ENCODE measurements around the gene MYO15B. TPM values are rescaled to one million over a fixed set of nuclear protein-coding genes. Genes with fewer than 3 reads are reported as not detected.

The MYO15B gene
- total RNA-seq, 1 experiment from 2014 or later: 7.1 TPM

GRCh38 chr17:75550139-75550465 is 37.5 kb upstream of the MYO15B start:
- TF ChIP-seq CTCF (conservative IDR thresholded peaks at IDR 0.05; ENCODE audit: low read depth, low read length) (no peak), EZH2 (IDR thresholded peaks at IDR 0.05; ENCODE audit: low read length, unreplicated experiment) (no peak), EZH2phosphoT487 (IDR thresholded peaks at IDR 0.05; ENCODE audit: borderline replicate concordance, low read length) (no peak)
- no peak for DNase-seq
- Histone ChIP-seq H3K4me3 (ENCODE audit: low read length) (peak overlapping the region; percentile 57; the same call in 1 of the 2 replicates), H3F3A (ENCODE audit: low read length, unreplicated experiment) (no peaks in the 10 kb centered on the region), H3K9me3 (ENCODE audit: low read length) (no peaks in the 10 kb centered on the region), H4K20me1 (ENCODE audit: low read length) (no peaks in the 10 kb centered on the region), H3K9me2 (replicated peaks; ENCODE audit: low read length) (no peaks in the 10 kb centered on the region), H3K4me2 (ENCODE audit: low read length) (peak overlapping the region; percentile 89), H3K9ac (ENCODE audit: low read length) (peak overlapping the region; percentile 91), H3K27me3 (ENCODE audit: low read length) (no peaks in the 10 kb centered on the region), H3K27ac (ENCODE audit: low read length) (peak overlapping the region; percentile 98), H3K79me2 (ENCODE audit: low read length) (peaks cover 4% of the 10 kb centered on the region), H3K4me1 (ENCODE audit: insufficient read depth, low read length) (peaks cover 30% of the 10 kb centered on the region), H2AFZ (ENCODE audit: low read length) (peak overlapping the region; percentile 63), H3K36me3 (ENCODE audit: low read depth, low read length) (no peaks in the 10 kb centered on the region)
- no peak for ATAC-seq
- no TSS peak for BruUV-seq (replicated peaks)
- CTCF ChIA-PET: interaction anchor here (0.6 to 2.9 kb wide), 2 partner anchors 25 to 33 kb away, joined by 5 to 18 read pairs; partner anchors contain the start of genes LLGL2 and TSEN54
- intact Hi-C loops (cut with micrococcal nuclease): no loop called here
- POLR2A ChIA-PET (ENCODE audit: unreplicated experiment): interaction anchor here (1.0 kb wide), 1 partner anchor 134 kb away, joined by 3 read pairs; no protein-coding TSS in a partner anchor

- Histone ChIP-seq H3K9me2 (replicated peaks; ENCODE audit: low read length) (no peaks in the 10 kb centered on the region), H3K79me2 (ENCODE audit: low read length) (peaks cover 4% of the 10 kb centered on the region), H3K27ac (ENCODE audit: low read length) (peak overlapping the region; percentile 98), H3K4me3 (ENCODE audit: low read length) (no peak overlapping the region), H3K4me2 (ENCODE audit: low read length) (no peak overlapping the region), H3K4me1 (ENCODE audit: insufficient read depth, low read length) (peaks cover 33% of the 10 kb centered on the region), H3K9ac (ENCODE audit: low read length) (no peak overlapping the region), H3F3A (ENCODE audit: low read length, unreplicated experiment) (no peaks in the 10 kb centered on the region), H4K20me1 (ENCODE audit: low read length) (no peaks in the 10 kb centered on the region), H3K36me3 (ENCODE audit: low read depth, low read length) (no peaks in the 10 kb centered on the region), H3K27me3 (ENCODE audit: low read length) (no peaks in the 10 kb centered on the region), H2AFZ (ENCODE audit: low read length) (no peak overlapping the region), H3K9me3 (ENCODE audit: low read length) (no peaks in the 10 kb centered on the region)
- DNase-seq (peak; percentile 26), ATAC-seq (no peak)
- ChIA-PET CTCF (interaction anchor here (0.5 kb wide), 1 partner anchor 933 kb away, joined by 3 read pairs; no protein-coding TSS in a partner anchor), POLR2A (ENCODE audit: unreplicated experiment) (no interaction called here)
- TF ChIP-seq EZH2phosphoT487 (IDR thresholded peaks at IDR 0.05; ENCODE audit: borderline replicate concordance, low read length): no peak
- TF ChIP-seq EZH2 (IDR thresholded peaks at IDR 0.05; ENCODE audit: low read length, unreplicated experiment): no peak
- no peak for TF ChIP-seq CTCF (conservative IDR thresholded peaks at IDR 0.05; ENCODE audit: low read depth, low read length)
- BruUV-seq (replicated peaks): no TSS peak
- intact Hi-C loops (cut with micrococcal nuclease): no loop called here
Measured at GRCh38 chr17:75551266-75551665, 36.3 kb upstream of the MYO15B start.

- TF ChIP-seq EZH2phosphoT487 (IDR thresholded peaks at IDR 0.05; ENCODE audit: borderline replicate concordance, low read length) (no peak), EZH2 (IDR thresholded peaks at IDR 0.05; ENCODE audit: low read length, unreplicated experiment) (no peak), CTCF (conservative IDR thresholded peaks at IDR 0.05; ENCODE audit: low read depth, low read length) (no peak)
- Histone ChIP-seq H3K9me3 (ENCODE audit: low read length) (no peaks in the 10 kb centered on the region), H3K27me3 (ENCODE audit: low read length) (no peaks in the 10 kb centered on the region), H4K20me1 (ENCODE audit: low read length) (no peaks in the 10 kb centered on the region), H3K9ac (ENCODE audit: low read length) (no peak overlapping the region), H3K27ac (ENCODE audit: low read length) (no peak overlapping the region), H3K79me2 (ENCODE audit: low read length) (peaks cover 4% of the 10 kb centered on the region), H3K9me2 (replicated peaks; ENCODE audit: low read length) (no peaks in the 10 kb centered on the region), H3F3A (ENCODE audit: low read length, unreplicated experiment) (no peaks in the 10 kb centered on the region), H2AFZ (ENCODE audit: low read length) (no peak overlapping the region), H3K4me1 (ENCODE audit: insufficient read depth, low read length) (peaks cover 46% of the 10 kb centered on the region), H3K4me3 (ENCODE audit: low read length) (no peak overlapping the region), H3K4me2 (ENCODE audit: low read length) (no peak overlapping the region), H3K36me3 (ENCODE audit: low read depth, low read length) (no peaks in the 10 kb centered on the region)
- intact Hi-C loops (cut with micrococcal nuclease): no loop called here
- DNase-seq: no peak
- no TSS peak for BruUV-seq (replicated peaks)
- ChIA-PET CTCF (no interaction called here), POLR2A (ENCODE audit: unreplicated experiment) (interaction anchor here (0.6 kb wide), 1 partner anchor 92 kb away, joined by 3 read pairs; no protein-coding TSS in a partner anchor)
- ATAC-seq: no peak
Measured at GRCh38 chr17:75552425-75553294, 34.9 kb upstream of the MYO15B start.

Measured in PC-3 (cell line).